HL-60 (cell line): ENCODE results near the gene C16orf54.

Experiments
- DNase-seq, 2 experiments: peaks; one replicate each; pipeline ENCODE4 v3.0.0-alpha.2; 2010 to 2020; ENCODE audit warnings: low read depth in 1 of 2, low spot score in 1 of 2
- H3K27ac ChIP-seq: fragments of 250-450 bp; sonication (Bioruptor Pico); replicated peaks from 2 replicates; pipeline ENCODE4 v1.5.1; 2020; ENCODE audit warnings: mild to moderate bottlenecking, moderate library complexity
- H3K27me3 ChIP-seq: fragments of 250-450 bp; sonication (Bioruptor Pico); 2 replicates; pipeline ENCODE4 v1.5.1; 2021; ENCODE audit warnings: mild to moderate bottlenecking, moderate library complexity; ENCODE audit not compliant: insufficient read depth, poor library complexity, severe bottlenecking
- H3K4me3 ChIP-seq: replicated peaks from 2 replicates; pipeline ENCODE4 v1.5.1; 2011; ENCODE audit warnings: mild to moderate bottlenecking, control low read depth, low read length; ENCODE audit not compliant: insufficient read depth
- CTCF ChIP-seq: IDR thresholded peaks from one replicate; pipeline ENCODE4 v1.5.1; 2011; ENCODE audit warnings: low read length, control low read depth, inconsistent platforms; ENCODE audit not compliant: insufficient read depth
- GABPA ChIP-seq: IDR thresholded peaks from 2 replicates; pipeline ENCODE4 v1.6.1; 2012; ENCODE audit warnings: low read depth
- POLR2AphosphoS5 ChIP-seq: IDR thresholded peaks from 2 replicates; pipeline ENCODE4 v1.6.1; 2012; ENCODE audit warnings: low read depth
- REST ChIP-seq: IDR thresholded peaks from 2 replicates; pipeline ENCODE4 v1.6.1; 2012; ENCODE audit warnings: low read depth; ENCODE audit not compliant: insufficient replicate concordance
- SPI1 ChIP-seq: IDR thresholded peaks from 2 replicates; pipeline ENCODE4 v1.6.1; 2012; ENCODE audit warnings: low read depth, mild to moderate bottlenecking, borderline replicate concordance

The C16orf54 gene

DNA sequence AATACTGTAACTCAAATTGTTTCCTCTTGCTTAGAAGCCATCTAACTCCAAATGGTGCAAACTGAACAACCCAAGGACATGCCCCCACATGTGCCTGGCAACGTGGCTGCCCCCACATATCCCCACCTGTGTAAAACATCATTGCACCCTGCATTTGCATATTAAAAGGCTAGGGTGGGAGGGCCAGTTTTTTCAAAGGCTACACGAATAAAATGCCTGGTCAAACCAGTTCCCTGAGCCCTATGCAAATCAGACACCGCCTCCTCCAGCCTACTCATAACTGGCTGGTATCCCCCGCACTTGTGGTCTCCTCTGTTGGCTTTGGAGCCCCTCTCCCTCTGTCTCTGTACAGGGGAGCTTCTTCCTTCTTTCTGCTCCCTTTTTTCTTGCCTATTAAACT is 26.7 kb downstream of the C16orf54 start:
- no peak for TF ChIP-seq CTCF
- no peak for TF ChIP-seq SPI1
- no peak for TF ChIP-seq GABPA
- TF ChIP-seq REST, result no peak
- no peak for TF ChIP-seq POLR2AphosphoS5
- H3K4me3 ChIP-seq, result no peak overlapping the region
- H3K27ac ChIP-seq, result no peak overlapping the region
- no peak for DNase-seq
- H3K27me3 ChIP-seq, result no peaks in the 10 kb centered on the region

DNA sequence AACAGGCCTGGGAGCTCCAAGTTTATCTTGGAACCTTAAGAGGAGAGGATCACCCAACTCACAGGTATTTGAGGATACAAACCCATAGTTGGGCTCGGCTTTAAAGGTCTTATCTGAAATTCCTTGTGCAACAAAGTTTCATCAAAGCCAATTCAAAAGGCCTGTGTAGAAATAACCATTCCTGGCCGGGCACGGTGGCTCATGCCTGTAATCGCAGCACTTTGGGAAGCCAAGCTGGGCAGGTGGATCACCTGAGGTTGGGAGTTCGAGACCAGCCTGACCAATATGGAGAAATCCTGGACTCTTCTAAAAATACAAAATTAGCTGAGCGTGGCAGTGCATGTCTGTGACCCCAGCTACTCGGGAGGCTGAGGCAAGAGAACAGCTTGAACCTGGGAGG is 28.7 kb downstream of the C16orf54 start:
- no peak overlapping the region for H3K27ac ChIP-seq

GRCh38 chr16:29714972-29715371 is 30.8 kb downstream of the C16orf54 start:
- Histone ChIP-seq H3K27ac (no peak overlapping the region), H3K4me3 (no peak overlapping the region), H3K27me3 (no peaks in the 10 kb centered on the region)
- TF ChIP-seq POLR2AphosphoS5 (no peak), REST (no peak), GABPA (no peak), CTCF (no peak), SPI1 (no peak)
- DNase-seq, result no peak

More for the DNA sequence above, 28.7 kb downstream of the C16orf54 start:
- H3K27me3 ChIP-seq, result no peaks in the 10 kb centered on the region
- no peak for TF ChIP-seq REST
- no peak for TF ChIP-seq POLR2AphosphoS5
- no peak for TF ChIP-seq CTCF
- TF ChIP-seq GABPA, result no peak
- TF ChIP-seq SPI1, result no peak
- no peak overlapping the region for H3K4me3 ChIP-seq
- no peak for DNase-seq
